Measurements from ENCODE around the gene LDB3.

The LDB3 gene

DNA sequence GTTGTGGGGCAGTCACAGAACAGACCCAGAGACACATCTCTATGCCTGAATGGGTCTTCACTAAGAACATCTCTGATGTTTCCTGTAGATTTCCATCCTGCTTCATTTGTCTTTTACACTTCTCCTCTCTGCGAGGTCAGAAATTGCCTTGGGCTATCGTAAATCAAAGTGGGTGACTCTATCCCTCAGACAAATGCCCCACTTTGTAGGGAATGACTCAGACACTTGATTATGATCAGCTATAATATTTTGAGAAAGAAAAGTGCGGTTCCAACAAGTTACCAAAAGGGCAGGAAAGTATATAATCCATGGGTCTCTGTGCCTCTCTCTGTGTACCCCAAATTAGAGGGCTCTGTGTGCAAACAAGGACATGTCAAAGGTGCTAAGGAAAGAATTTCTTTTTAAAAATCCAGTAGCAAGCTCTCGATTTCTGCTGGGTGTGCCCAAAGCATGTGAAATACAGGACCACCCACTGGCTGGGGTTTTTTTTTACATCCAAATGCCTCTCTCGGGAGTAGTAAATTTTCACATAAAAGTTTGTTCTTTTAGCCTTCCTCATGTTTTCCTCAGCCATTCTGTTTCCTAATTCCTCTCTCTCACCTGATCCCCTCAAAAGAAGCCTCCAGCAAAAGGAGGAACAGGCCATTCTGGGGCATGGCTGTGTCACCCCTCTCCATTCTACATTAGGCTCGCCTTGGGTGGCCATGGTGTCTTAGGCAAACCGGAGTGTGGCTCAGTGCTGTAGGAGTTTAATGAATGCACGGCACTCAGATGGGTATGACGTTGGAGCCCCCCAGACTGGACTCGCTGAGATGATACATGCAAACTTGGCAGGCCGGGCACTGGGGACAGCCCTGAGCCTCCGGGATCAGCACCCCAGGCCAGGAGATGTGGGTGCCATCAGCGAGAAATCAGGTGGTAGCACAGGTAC, 20.3 kb upstream of the LDB3 start:
- no peak for TF ChIP-seq EZH2 (IDR thresholded peaks at IDR 0.05; ENCODE audit: borderline replicate concordance, low read depth, low read length, severe bottlenecking)
- no peak for TF ChIP-seq CTCF (IDR thresholded peaks at IDR 0.05; ENCODE audit: borderline replicate concordance, extremely low read depth, low read length, poor library complexity, severe bottlenecking)

GRCh38 chr10:86648704-86649427, 19.4 kb upstream of the LDB3 start:
- H2AFZ ChIP-seq (ENCODE audit: low read depth, low read length), result no peak overlapping the region
- DNase-seq (no peak), ATAC-seq (ENCODE audit: insufficient read depth, low read depth) (no peak)
- H3K9ac ChIP-seq (ENCODE audit: low read depth, low read length), result no peak overlapping the region
- H3K36me3 ChIP-seq (ENCODE audit: insufficient read depth, low read length), result no peaks in the 10 kb centered on the region
- no peak overlapping the region for H3K27ac ChIP-seq (ENCODE audit: low read length)
- H3K4me1 ChIP-seq (ENCODE audit: insufficient read depth, low read length), result no peaks in the 10 kb centered on the region
- H3K27me3 ChIP-seq (ENCODE audit: insufficient read depth, low read length, poor library complexity), result peaks cover 3% of the 10 kb centered on the region
- no peaks in the 10 kb centered on the region for H3K9me3 ChIP-seq (ENCODE audit: insufficient read depth, low read length, severe bottlenecking)
- no peak overlapping the region for H3K4me2 ChIP-seq (ENCODE audit: insufficient read depth, low read length)
- H3K4me3 ChIP-seq (ENCODE audit: low read depth in 1 of 2, low read length in 2 of 2), result no peak overlapping the region
- no peaks in the 10 kb centered on the region; the same call in 1 of the 2 replicates for H4K20me1 ChIP-seq (ENCODE audit: insufficient read depth, low read length)
- TF ChIP-seq EZH2 (IDR thresholded peaks at IDR 0.05; ENCODE audit: borderline replicate concordance, low read depth, low read length, severe bottlenecking) (no peak), CTCF (IDR thresholded peaks at IDR 0.05; ENCODE audit: borderline replicate concordance, extremely low read depth, low read length, poor library complexity, severe bottlenecking) (no peak)
- no peaks in the 10 kb centered on the region for H3K79me2 ChIP-seq (ENCODE audit: insufficient read depth, low read length)

More for the DNA sequence above, 20.3 kb upstream of the LDB3 start:
- Histone ChIP-seq H3K79me2 (ENCODE audit: insufficient read depth, low read length) (no peaks in the 10 kb centered on the region), H3K9ac (ENCODE audit: low read depth, low read length) (no peak overlapping the region), H4K20me1 (ENCODE audit: insufficient read depth, low read length) (no peaks in the 10 kb centered on the region; the same call in 1 of the 2 replicates), H3K27me3 (ENCODE audit: insufficient read depth, low read length, poor library complexity) (peaks cover 3% of the 10 kb centered on the region), H3K4me1 (ENCODE audit: insufficient read depth, low read length) (no peaks in the 10 kb centered on the region), H3K4me2 (ENCODE audit: insufficient read depth, low read length) (no peak overlapping the region), H3K36me3 (ENCODE audit: insufficient read depth, low read length) (no peaks in the 10 kb centered on the region), H3K9me3 (ENCODE audit: insufficient read depth, low read length, severe bottlenecking) (no peaks in the 10 kb centered on the region), H3K4me3 (ENCODE audit: low read depth in 1 of 2, low read length in 2 of 2) (no peak overlapping the region), H2AFZ (ENCODE audit: low read depth, low read length) (no peak overlapping the region), H3K27ac (ENCODE audit: low read length) (no peak overlapping the region)
- ATAC-seq (ENCODE audit: insufficient read depth, low read depth) (no peak), DNase-seq (no peak)

DNA sequence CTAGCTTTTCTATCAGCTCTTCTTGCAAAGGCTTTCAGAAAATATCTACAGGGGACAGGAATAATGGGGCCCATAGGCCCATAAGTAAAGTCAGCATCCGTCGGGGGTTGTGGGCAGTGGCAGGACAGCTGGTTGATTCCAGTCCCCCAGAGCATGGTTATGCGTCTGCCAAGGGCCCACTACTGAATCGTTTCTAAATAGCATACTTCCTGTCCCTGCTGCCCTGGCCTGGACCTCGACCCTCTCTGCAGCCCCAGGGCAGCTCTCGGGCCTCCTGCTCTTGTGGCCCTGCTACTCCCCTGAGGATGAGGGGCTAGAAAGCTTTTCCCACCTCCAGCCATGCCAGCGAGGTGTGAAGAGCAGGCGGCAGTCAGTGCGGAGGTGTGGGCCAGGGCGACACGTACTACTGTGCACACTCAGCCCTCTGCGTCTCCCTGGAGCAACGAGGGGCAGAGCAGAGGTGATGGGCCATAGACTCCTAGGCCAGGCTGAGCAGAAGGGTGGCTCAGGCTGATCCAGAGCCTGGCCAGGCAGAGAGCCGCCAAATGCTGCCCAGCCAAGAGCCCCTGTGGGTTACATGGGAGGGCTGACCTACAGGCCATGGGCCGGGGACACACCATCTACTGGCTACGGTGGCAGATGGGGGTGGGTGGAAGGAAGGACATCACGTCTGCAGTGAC, 18.7 kb upstream of the LDB3 start:
- H3K9me3 ChIP-seq (ENCODE audit: insufficient read depth, low read length, severe bottlenecking), result no peaks in the 10 kb centered on the region
- H3K4me2 ChIP-seq (ENCODE audit: insufficient read depth, low read length), result no peak overlapping the region
- ATAC-seq (ENCODE audit: insufficient read depth, low read depth) (no peak), DNase-seq (no peak)
- peaks cover 7% of the 10 kb centered on the region for H3K27me3 ChIP-seq (ENCODE audit: insufficient read depth, low read length, poor library complexity)
- no peaks in the 10 kb centered on the region for H3K36me3 ChIP-seq (ENCODE audit: insufficient read depth, low read length)
- H3K4me1 ChIP-seq (ENCODE audit: insufficient read depth, low read length), result no peaks in the 10 kb centered on the region
- H4K20me1 ChIP-seq (ENCODE audit: insufficient read depth, low read length), result no peaks in the 10 kb centered on the region; the same call in 1 of the 2 replicates
- H2AFZ ChIP-seq (ENCODE audit: low read depth, low read length), result no peak overlapping the region
- no peak overlapping the region for H3K27ac ChIP-seq (ENCODE audit: low read length)
- no peak overlapping the region for H3K4me3 ChIP-seq (ENCODE audit: low read depth in 1 of 2, low read length in 2 of 2)
- no peak overlapping the region for H3K9ac ChIP-seq (ENCODE audit: low read depth, low read length)
- TF ChIP-seq CTCF (IDR thresholded peaks at IDR 0.05; ENCODE audit: borderline replicate concordance, extremely low read depth, low read length, poor library complexity, severe bottlenecking), result no peak
- no peak for TF ChIP-seq EZH2 (IDR thresholded peaks at IDR 0.05; ENCODE audit: borderline replicate concordance, low read depth, low read length, severe bottlenecking)
- H3K79me2 ChIP-seq (ENCODE audit: insufficient read depth, low read length), result no peaks in the 10 kb centered on the region
